ENCODE measurements around the gene CNPY3. TPM values are rescaled to one million over a fixed set of nuclear protein-coding genes. Genes with fewer than 3 reads are reported as not detected.
"Not testable (repeated sequence)": the region's sequence is repeated elsewhere in the genome, so short reads cannot be mapped to it uniquely, and the experiment has no call there.

CNPY3 gene
- total and polyA plus RNA-seq, 9 donors = 16.8 to 41.6 (median 31.8) TPM

GRCh38 chr6:42935322-42935721 is 6.0 kb downstream of the CNPY3 start:
- Histone ChIP-seq H3K27me3 (ENCODE audit: control insufficient read depth, insufficient read depth, low read length) (no peaks in the 10 kb centered on the region), H3K4me3 (ENCODE audit: low read length) (no peak overlapping the region), H3K36me3 (ENCODE audit: control insufficient read depth, insufficient read depth, low read length) (peaks cover 58% of the 10 kb centered on the region), H3K27ac (ENCODE audit: low read length) (no peak overlapping the region), H3K9me3 (replicated peaks; ENCODE audit: control insufficient read depth, low read depth, low read length) (no peaks in the 10 kb centered on the region), H3K4me1 (ENCODE audit: control insufficient read depth, insufficient read depth, low read length) (peaks cover 11% of the 10 kb centered on the region)
- WGBS (ENCODE audit: insufficient coverage) = 99% methylated on average over 7 of the region's 7 CpGs
- no peak for DNase-seq

DNA sequence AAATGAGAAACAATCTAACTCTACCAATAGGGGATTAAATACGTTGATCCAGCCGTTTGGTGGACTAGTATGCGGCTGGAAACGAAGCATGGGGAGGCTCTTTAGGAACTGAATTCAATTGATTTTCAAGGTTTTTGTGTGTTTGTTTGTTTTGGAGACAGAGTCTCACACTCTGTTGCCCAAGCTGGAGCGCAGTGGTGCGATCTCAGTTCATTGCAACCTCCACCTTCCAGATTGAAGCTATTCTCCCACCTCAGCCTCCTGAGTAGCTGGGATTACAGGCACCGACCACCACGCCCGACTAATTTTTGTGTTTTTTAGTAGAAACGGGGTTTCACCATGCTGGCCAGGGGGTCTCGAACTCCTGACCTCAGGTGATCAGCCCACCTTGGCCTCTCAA is 7.1 kb downstream of the CNPY3 start:
- DNase-seq = no peak
- no peaks in the 10 kb centered on the region for H3K27me3 ChIP-seq (ENCODE audit: control insufficient read depth, insufficient read depth, low read length)
- peaks cover under 1% of the 10 kb centered on the region for H3K4me1 ChIP-seq (ENCODE audit: control insufficient read depth, insufficient read depth, low read length)
- H3K27ac ChIP-seq (ENCODE audit: low read length) = no peak overlapping the region
- peaks cover 65% of the 10 kb centered on the region for H3K36me3 ChIP-seq (ENCODE audit: control insufficient read depth, insufficient read depth, low read length)
- 100% methylated on average over 2 of the region's 11 CpGs for WGBS (ENCODE audit: insufficient coverage)
- no peak overlapping the region for H3K4me3 ChIP-seq (ENCODE audit: low read length)
- no peaks in the 10 kb centered on the region for H3K9me3 ChIP-seq (replicated peaks; ENCODE audit: control insufficient read depth, low read depth, low read length)

DNA sequence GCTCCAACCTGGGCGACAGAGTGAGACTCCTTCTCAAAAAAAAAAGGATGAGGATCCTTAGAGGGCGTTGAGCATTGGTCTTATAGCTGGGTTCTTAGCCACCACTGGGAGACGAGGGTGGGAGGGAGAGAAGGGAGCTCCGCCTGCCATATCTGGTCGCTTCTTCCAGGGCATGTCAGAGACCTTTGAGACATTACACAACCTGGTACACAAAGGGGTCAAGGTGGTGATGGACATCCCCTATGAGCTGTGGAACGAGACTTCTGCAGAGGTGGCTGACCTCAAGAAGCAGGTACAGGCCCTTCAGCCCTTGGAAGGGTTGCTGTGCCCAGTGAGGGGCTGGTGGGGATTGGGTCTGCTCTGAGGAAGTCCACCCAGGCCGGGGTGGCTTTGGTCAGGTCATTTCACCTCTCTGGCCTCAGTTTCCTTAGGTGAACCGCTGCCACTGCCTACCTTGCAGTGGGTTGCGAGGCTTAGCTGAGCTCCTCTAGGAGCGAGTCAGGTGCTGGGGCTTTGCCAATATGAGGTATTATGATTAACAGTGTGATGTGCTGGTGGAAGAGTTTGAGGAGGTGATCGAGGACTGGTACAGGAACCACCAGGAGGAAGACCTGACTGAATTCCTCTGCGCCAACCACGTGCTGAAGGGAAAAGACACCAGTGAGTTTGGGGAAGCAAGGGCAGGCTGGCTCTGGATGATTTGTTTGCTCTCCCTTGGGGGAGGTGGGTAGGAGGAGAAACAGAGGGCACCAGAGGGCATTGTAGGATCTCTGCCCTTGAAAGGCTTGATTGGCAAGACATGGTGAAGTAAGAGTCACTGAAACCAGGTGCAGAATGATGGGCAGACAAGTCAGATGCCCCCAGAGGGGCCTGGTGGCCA is 8.5 kb downstream of the CNPY3 start:
- peaks cover 58% of the 10 kb centered on the region for H3K36me3 ChIP-seq (ENCODE audit: control insufficient read depth, insufficient read depth, low read length)
- no peak for DNase-seq
- 87% methylated on average over 9 of the region's 13 CpGs for WGBS (ENCODE audit: insufficient coverage)

GRCh38 chr6:42938428-42938796 is 9.1 kb downstream of the CNPY3 start:
- Histone ChIP-seq H3K4me3 (ENCODE audit: low read length) (no peak overlapping the region), H3K4me1 (ENCODE audit: control insufficient read depth, insufficient read depth, low read length) (no peaks in the 10 kb centered on the region), H3K27me3 (ENCODE audit: control insufficient read depth, insufficient read depth, low read length) (no peaks in the 10 kb centered on the region), H3K9me3 (replicated peaks; ENCODE audit: control insufficient read depth, low read depth, low read length) (no peaks in the 10 kb centered on the region), H3K27ac (ENCODE audit: low read length) (no peak overlapping the region), H3K36me3 (ENCODE audit: control insufficient read depth, insufficient read depth, low read length) (peaks cover 60% of the 10 kb centered on the region)
- DNase-seq = no peak
- 78% methylated on average over 2 of the region's 5 CpGs for WGBS (ENCODE audit: insufficient coverage)

More for the DNA sequence above, 8.5 kb downstream of the CNPY3 start:
- H3K4me3 ChIP-seq (ENCODE audit: low read length) = no peak overlapping the region
- no peak overlapping the region for H3K27ac ChIP-seq (ENCODE audit: low read length)
- H3K27me3 ChIP-seq (ENCODE audit: control insufficient read depth, insufficient read depth, low read length) = no peaks in the 10 kb centered on the region
- no peaks in the 10 kb centered on the region for H3K4me1 ChIP-seq (ENCODE audit: control insufficient read depth, insufficient read depth, low read length)
- no peaks in the 10 kb centered on the region for H3K9me3 ChIP-seq (replicated peaks; ENCODE audit: control insufficient read depth, low read depth, low read length)

- Histone ChIP-seq H3K9me3 (replicated peaks; ENCODE audit: control insufficient read depth, low read depth, low read length) (no peaks in the 10 kb centered on the region), H3K27ac (ENCODE audit: low read length) (no peak overlapping the region), H3K36me3 (ENCODE audit: control insufficient read depth, insufficient read depth, low read length) (peaks cover 64% of the 10 kb centered on the region), H3K27me3 (ENCODE audit: control insufficient read depth, insufficient read depth, low read length) (no peaks in the 10 kb centered on the region), H3K4me3 (ENCODE audit: low read length) (no peak overlapping the region), H3K4me1 (ENCODE audit: control insufficient read depth, insufficient read depth, low read length) (no peaks in the 10 kb centered on the region)
- no peak for DNase-seq
- WGBS (ENCODE audit: insufficient coverage) = 82% methylated on average over 3 of the region's 9 CpGs
Measured at GRCh38 chr6:42938987-42939809, 9.9 kb downstream of the CNPY3 start.

DNA sequence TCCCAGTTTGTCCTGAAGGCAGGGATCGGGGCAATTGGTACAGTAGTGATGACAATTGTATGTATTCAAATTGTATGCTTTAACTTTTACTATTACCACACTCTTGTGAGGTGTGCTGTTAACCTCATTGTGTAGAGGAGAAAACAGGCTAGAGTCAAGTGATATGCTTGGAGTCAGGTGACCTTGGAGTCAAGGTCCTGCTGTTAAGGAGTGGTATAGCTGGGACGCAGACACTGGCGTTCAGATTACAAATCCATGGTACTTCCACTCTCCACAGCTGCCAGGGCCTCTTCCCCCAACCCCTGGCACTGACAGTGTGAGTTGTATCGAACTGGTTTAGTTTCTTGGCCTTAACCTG is 10.5 kb downstream of the CNPY3 start:
- Histone ChIP-seq H3K9me3 (replicated peaks; ENCODE audit: control insufficient read depth, low read depth, low read length) (no peaks in the 10 kb centered on the region), H3K27ac (ENCODE audit: low read length) (no peak overlapping the region), H3K36me3 (ENCODE audit: control insufficient read depth, insufficient read depth, low read length) (peaks cover 59% of the 10 kb centered on the region), H3K27me3 (ENCODE audit: control insufficient read depth, insufficient read depth, low read length) (no peaks in the 10 kb centered on the region), H3K4me1 (ENCODE audit: control insufficient read depth, insufficient read depth, low read length) (no peaks in the 10 kb centered on the region), H3K4me3 (ENCODE audit: low read length) (no peak overlapping the region)
- WGBS (ENCODE audit: insufficient coverage) = no CpG with 5 or more reads among the region's 4 CpGs
- DNase-seq = no peak

DNA sequence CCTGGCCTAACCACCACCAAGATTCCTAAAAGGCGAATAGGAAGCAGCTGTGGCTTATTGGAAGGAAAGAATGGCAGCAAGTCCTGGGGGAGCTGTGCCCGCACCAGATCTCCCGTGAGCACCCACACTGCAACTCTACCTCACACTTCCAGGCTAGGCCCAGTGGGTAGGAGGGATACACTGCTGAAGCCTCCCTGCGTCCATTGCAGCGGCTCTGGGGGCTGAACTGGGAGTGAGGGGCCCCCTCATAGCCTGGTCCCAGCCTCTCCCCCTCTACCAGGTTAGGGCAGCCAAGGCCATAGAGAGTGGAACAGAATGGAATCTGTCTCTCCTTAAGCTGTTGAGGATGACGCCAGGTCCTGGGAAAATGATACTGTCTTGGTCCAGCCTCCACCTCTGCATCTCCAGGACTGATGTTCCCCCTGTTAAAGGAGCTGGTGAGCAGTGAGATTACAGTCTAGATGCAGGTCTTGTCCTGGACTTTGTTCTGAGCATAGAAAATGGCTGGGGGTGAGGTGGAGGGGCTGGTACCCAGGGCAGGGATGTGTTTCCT is 11.3 kb downstream of the CNPY3 start:
- no peaks in the 10 kb centered on the region for H3K4me1 ChIP-seq (ENCODE audit: control insufficient read depth, insufficient read depth, low read length)
- H3K4me3 ChIP-seq (ENCODE audit: low read length) = no peak overlapping the region
- H3K36me3 ChIP-seq (ENCODE audit: control insufficient read depth, insufficient read depth, low read length) = peaks cover 55% of the 10 kb centered on the region
- H3K9me3 ChIP-seq (replicated peaks; ENCODE audit: control insufficient read depth, low read depth, low read length) = no peaks in the 10 kb centered on the region
- no peak overlapping the region for H3K27ac ChIP-seq (ENCODE audit: low read length)
- WGBS (ENCODE audit: insufficient coverage) = no CpG with 5 or more reads among the region's 6 CpGs
- no peak for DNase-seq
- H3K27me3 ChIP-seq (ENCODE audit: control insufficient read depth, insufficient read depth, low read length) = no peaks in the 10 kb centered on the region

DNA sequence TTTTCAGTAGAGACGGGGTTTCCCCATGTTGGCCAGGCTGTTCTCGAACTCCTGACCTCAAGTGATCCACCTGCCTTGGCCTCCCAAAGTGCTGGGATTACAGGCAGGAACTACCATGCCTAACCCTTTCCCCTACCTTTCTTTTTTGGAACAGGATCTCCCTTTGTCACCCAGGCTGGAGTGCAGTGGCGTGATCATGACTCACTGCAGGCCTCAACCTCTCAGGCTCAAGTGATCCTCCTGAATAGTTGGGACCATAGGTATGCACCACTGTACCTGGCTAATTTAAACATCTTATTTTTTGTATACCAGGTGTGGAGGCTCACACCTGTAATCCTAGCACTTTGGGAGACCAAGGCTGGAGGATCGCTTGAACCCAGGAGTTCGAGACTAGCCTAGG is 12.1 kb downstream of the CNPY3 start:
- not testable (repeated sequence) for H3K27me3 ChIP-seq (ENCODE audit: control insufficient read depth, insufficient read depth, low read length); H3K4me1 ChIP-seq (ENCODE audit: control insufficient read depth, insufficient read depth, low read length); H3K4me3 ChIP-seq (ENCODE audit: low read length); H3K27ac ChIP-seq (ENCODE audit: low read length); DNase-seq; H3K9me3 ChIP-seq (replicated peaks; ENCODE audit: control insufficient read depth, low read depth, low read length)
- WGBS (ENCODE audit: insufficient coverage) = 93% methylated on average over 2 of the region's 5 CpGs
- H3K36me3 ChIP-seq (ENCODE audit: control insufficient read depth, insufficient read depth, low read length) = peaks cover 47% of the 10 kb centered on the region

DNA sequence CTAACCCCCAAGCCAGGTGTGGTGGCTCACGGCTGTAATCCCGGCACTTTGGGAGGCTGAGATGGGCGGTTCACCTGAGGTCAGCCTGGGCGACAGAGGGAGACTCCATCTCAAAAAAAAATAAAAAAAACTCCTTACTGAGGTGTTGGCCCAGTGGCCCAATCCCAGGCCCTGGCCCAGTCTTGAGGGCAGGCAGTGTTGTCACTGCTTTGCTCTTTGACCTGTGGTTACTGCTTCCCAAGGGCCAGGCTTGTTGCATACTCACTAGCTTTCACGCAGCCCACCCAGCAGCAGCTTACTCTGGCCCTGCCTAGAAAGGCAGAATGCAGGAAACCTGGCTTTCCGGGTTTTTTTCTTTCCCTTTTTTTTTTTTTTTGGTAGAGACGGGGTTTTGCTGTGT is 13.2 kb downstream of the CNPY3 start:
- DNase-seq = no peak
- peaks cover 37% of the 10 kb centered on the region for H3K36me3 ChIP-seq (ENCODE audit: control insufficient read depth, insufficient read depth, low read length)
- WGBS (ENCODE audit: insufficient coverage) = 58% methylated on average over 3 of the region's 7 CpGs
- H3K9me3 ChIP-seq (replicated peaks; ENCODE audit: control insufficient read depth, low read depth, low read length) = no peaks in the 10 kb centered on the region
- H3K4me1 ChIP-seq (ENCODE audit: control insufficient read depth, insufficient read depth, low read length) = no peaks in the 10 kb centered on the region
- no peak overlapping the region for H3K4me3 ChIP-seq (ENCODE audit: low read length)
- H3K27me3 ChIP-seq (ENCODE audit: control insufficient read depth, insufficient read depth, low read length) = no peaks in the 10 kb centered on the region
- no peak overlapping the region for H3K27ac ChIP-seq (ENCODE audit: low read length)

DNA sequence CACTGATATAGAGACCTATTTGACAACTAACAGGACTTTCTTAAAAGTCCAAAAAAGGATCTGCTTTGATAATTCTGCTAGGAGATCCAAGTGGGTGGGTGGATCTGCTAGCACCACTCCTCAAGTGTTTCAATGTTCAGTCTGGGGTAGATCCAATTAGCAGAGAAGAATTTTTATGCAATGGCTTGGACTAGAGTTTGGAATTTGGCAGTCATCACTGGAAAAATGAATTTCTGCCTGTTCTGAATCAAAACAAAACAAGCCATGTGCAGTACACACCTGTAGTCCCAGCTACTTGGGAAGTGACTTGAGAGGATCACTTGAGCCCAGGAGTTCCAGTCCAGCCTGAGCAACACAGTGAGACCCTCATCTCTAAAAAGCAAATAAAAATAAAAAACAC is 18.7 kb downstream of the CNPY3 start:
- peak; percentile 67 for DNase-seq
- Histone ChIP-seq H3K36me3 (ENCODE audit: control insufficient read depth, insufficient read depth, low read length) (peaks cover 7% of the 10 kb centered on the region), H3K4me1 (ENCODE audit: control insufficient read depth, insufficient read depth, low read length) (no peaks in the 10 kb centered on the region), H3K27ac (ENCODE audit: low read length) (no peak overlapping the region), H3K9me3 (replicated peaks; ENCODE audit: control insufficient read depth, low read depth, low read length) (no peaks in the 10 kb centered on the region), H3K27me3 (ENCODE audit: control insufficient read depth, insufficient read depth, low read length) (no peaks in the 10 kb centered on the region), H3K4me3 (ENCODE audit: low read length) (no peak overlapping the region)
